ENCODE measurements around the gene DUSP8. TPM values are rescaled to one million over a fixed set of nuclear protein-coding genes. Genes with fewer than 3 reads are reported as not detected.
"Not testable (repeated sequence)": the region's sequence is repeated elsewhere in the genome, so short reads cannot be mapped to it uniquely, and the experiment has no call there.

Gene DUSP8, protein sequence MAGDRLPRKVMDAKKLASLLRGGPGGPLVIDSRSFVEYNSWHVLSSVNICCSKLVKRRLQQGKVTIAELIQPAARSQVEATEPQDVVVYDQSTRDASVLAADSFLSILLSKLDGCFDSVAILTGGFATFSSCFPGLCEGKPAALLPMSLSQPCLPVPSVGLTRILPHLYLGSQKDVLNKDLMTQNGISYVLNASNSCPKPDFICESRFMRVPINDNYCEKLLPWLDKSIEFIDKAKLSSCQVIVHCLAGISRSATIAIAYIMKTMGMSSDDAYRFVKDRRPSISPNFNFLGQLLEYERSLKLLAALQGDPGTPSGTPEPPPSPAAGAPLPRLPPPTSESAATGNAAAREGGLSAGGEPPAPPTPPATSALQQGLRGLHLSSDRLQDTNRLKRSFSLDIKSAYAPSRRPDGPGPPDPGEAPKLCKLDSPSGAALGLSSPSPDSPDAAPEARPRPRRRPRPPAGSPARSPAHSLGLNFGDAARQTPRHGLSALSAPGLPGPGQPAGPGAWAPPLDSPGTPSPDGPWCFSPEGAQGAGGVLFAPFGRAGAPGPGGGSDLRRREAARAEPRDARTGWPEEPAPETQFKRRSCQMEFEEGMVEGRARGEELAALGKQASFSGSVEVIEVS
- total RNA-seq (ENCODE audit: low replicate concordance): 8.4 and 16.1 TPM in 2 replicates
- long read RNA-seq: 0 reads

DNA sequence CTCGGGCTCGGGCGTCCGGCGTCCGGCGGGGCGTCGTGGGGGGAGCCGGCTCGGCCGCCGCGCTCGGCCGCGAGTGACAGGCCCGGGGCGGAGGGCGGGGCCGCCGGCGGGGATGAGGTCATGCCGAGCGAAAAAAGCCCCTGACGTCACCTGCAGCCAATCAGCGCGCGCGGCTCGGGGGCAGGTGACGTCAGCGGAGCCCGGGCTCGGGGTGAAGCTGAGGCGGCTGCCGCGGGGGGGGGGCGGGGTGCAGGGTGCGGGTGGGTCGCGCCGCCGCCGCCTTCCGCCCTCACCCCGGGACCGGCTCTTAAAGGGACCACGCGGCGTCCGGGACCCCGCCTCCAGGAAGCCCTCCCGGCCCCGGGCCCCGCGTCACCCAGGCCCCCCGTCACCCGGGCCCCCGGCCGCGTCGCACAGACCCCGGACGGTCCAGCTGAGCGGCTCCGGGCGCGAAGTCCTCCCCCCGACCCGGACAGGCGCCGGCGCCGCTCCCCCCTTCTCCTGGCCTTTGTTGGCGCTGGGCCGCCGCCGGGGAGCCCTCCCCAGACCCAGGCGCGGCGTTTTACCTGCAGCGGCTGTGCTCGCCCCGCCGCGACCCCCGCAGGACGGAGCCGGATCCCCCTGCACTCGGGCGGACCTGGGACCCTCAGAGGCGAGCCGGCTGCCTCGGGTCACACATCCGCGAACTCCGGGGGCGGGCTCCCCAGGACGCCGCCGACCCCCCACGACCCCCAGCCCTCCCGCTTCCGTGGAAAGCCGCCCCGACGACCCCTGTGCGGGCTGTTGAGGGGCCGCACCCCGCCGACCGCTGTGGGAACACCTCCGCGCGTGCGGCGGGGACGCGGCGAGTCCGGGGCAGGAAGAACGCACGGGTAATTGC lies at the start of gene DUSP8:
TSS of gene DUSP8 (minus strand) at position 75 of the 880 bp plus-strand sequence. CDS start 6,445 bp downstream, outside the sequence.
- Mint-ChIP-seq H3K27me3 (peaks cover 37% of the 10 kb centered on the region), H3K4me3 (no peak within 1 kb of the TSS)

GRCh38 chr11:1619449-1619848 lies 47.4 kb upstream of the DUSP8 start:
- no peak for DNase-seq (ENCODE audit: extremely low spot score, unreplicated experiment)
- peaks cover 41% of the 10 kb centered on the region for H3K27me3 Mint-ChIP-seq
- H3K9me3 Mint-ChIP-seq: peaks cover 14% of the 10 kb centered on the region
- H3K4me3 Mint-ChIP-seq: no peak overlapping the region
- H3K27ac Mint-ChIP-seq: peak overlapping the region; percentile 14
- peaks cover 5% of the 10 kb centered on the region for H3K4me1 Mint-ChIP-seq (ENCODE audit: unreplicated experiment)
- H3K36me3 Mint-ChIP-seq: peaks cover 3% of the 10 kb centered on the region
- TF ChIP-seq, protein P1, sequence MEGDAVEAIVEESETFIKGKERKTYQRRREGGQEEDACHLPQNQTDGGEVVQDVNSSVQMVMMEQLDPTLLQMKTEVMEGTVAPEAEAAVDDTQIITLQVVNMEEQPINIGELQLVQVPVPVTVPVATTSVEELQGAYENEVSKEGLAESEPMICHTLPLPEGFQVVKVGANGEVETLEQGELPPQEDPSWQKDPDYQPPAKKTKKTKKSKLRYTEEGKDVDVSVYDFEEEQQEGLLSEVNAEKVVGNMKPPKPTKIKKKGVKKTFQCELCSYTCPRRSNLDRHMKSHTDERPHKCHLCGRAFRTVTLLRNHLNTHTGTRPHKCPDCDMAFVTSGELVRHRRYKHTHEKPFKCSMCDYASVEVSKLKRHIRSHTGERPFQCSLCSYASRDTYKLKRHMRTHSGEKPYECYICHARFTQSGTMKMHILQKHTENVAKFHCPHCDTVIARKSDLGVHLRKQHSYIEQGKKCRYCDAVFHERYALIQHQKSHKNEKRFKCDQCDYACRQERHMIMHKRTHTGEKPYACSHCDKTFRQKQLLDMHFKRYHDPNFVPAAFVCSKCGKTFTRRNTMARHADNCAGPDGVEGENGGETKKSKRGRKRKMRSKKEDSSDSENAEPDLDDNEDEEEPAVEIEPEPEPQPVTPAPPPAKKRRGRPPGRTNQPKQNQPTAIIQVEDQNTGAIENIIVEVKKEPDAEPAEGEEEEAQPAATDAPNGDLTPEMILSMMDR (conservative IDR thresholded peaks at IDR 0.05): no peak

More for the DNA sequence above, at the start of gene DUSP8:
- TF ChIP-seq, protein P1 (conservative IDR thresholded peaks at IDR 0.05): no peak
- Mint-ChIP-seq H3K4me1 (ENCODE audit: unreplicated experiment) (peaks cover 5% of the 10 kb centered on the region), H3K27ac (no peak within 1 kb of the TSS), H3K36me3 (no peaks in the 10 kb centered on the region), H3K9me3 (no peaks in the 10 kb centered on the region)
- DNase-seq (ENCODE audit: extremely low spot score, unreplicated experiment): peak; percentile 94

GRCh38 chr11:1618231-1618630 lies 46.2 kb upstream of the DUSP8 start:
- Mint-ChIP-seq H3K27ac (no peak overlapping the region), H3K27me3 (peaks cover 42% of the 10 kb centered on the region), H3K36me3 (peaks cover 3% of the 10 kb centered on the region), H3K9me3 (peaks cover 19% of the 10 kb centered on the region), H3K4me1 (ENCODE audit: unreplicated experiment) (peaks cover 5% of the 10 kb centered on the region), H3K4me3 (no peak overlapping the region)
- DNase-seq (ENCODE audit: extremely low spot score, unreplicated experiment): no peak
- TF ChIP-seq, protein P1 (conservative IDR thresholded peaks at IDR 0.05): no peak

DNA sequence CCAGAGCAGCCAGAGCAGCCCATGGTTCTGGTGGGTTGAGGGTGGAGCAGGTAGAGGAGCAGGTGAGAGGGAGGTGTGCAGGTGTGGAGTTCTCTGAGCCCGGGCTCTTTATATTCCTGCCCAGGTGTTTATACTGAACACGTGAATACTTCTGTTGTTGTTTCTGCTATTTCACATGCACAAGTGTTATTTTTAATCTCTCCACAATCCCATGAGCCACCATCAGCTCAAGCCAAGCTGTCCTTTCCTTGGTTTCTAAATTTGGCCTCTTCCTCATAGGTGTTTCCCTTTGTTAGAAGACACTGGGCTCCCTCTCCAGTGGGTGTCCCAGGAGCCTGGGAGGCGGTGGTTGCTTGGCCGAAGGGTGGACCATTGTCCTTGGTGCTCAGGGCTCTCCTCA lies 36.3 kb upstream of the DUSP8 start, which contains the start of gene KRTAP5-3:
TSS of gene KRTAP5-3 (minus strand) at position 101 of the 400 bp plus-strand sequence. CDS start at position 23, 78 bp downstream.
- peak within 1 kb of the TSS; percentile 12 for H3K4me3 Mint-ChIP-seq
- no peaks in the 10 kb centered on the region for H3K36me3 Mint-ChIP-seq
- H3K9me3 Mint-ChIP-seq: no peaks in the 10 kb centered on the region
- H3K27ac Mint-ChIP-seq: no peak within 1 kb of the TSS
- TF ChIP-seq, protein P1 (conservative IDR thresholded peaks at IDR 0.05): no peak
- DNase-seq (ENCODE audit: extremely low spot score, unreplicated experiment): no peak
- peaks cover 22% of the 10 kb centered on the region for H3K27me3 Mint-ChIP-seq
- H3K4me1 Mint-ChIP-seq (ENCODE audit: unreplicated experiment): peaks cover 9% of the 10 kb centered on the region

GRCh38 chr11:1607901-1608300 lies 35.8 kb upstream of the DUSP8 start:
- not testable (repeated sequence) for H3K4me3 Mint-ChIP-seq; DNase-seq (ENCODE audit: extremely low spot score, unreplicated experiment); H3K9me3 Mint-ChIP-seq; H3K36me3 Mint-ChIP-seq; H3K4me1 Mint-ChIP-seq (ENCODE audit: unreplicated experiment); H3K27ac Mint-ChIP-seq
- peaks cover 26% of the 10 kb centered on the region for H3K27me3 Mint-ChIP-seq

- H3K27ac Mint-ChIP-seq; DNase-seq (ENCODE audit: extremely low spot score, unreplicated experiment); H3K9me3 Mint-ChIP-seq; H3K4me1 Mint-ChIP-seq (ENCODE audit: unreplicated experiment); H3K36me3 Mint-ChIP-seq: not testable (repeated sequence)
- Mint-ChIP-seq H3K27me3 (peaks cover 30% of the 10 kb centered on the region), H3K4me3 (peak overlapping the region; percentile 12)
These were observed 35.2 kb upstream of the DUSP8 start for GRCh38 chr11:1607156-1607845.

DNA sequence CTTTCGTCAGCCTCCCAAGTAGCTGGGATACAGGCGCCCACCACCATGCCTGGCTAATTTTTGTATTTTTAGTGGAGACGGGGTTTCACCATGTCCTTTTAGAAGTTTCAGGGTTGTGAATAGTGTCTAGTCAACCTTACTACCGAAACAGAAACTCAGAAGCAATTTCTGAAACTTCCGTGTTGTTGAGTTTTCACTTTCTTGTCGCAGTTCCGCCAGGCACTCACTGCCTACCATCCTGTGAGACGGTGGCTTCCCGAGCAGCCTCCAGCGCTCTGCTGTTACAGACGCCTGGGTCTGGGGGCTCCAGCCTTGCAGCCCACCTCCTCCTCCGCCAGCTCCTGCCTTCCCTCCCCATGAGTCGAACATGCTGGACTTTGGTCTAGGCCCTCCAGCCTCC lies 33.9 kb upstream of the DUSP8 start:
- H3K4me1 Mint-ChIP-seq (ENCODE audit: unreplicated experiment); H3K27ac Mint-ChIP-seq; DNase-seq (ENCODE audit: extremely low spot score, unreplicated experiment); H3K9me3 Mint-ChIP-seq; H3K4me3 Mint-ChIP-seq; H3K36me3 Mint-ChIP-seq: not testable (repeated sequence)
- peaks cover 41% of the 10 kb centered on the region for H3K27me3 Mint-ChIP-seq

Data from type B pancreatic cell (in vitro differentiated cells).